ENCODE measurements around the gene MTAP. TPM values are rescaled to one million over a fixed set of nuclear protein-coding genes. Genes with fewer than 3 reads are reported as not detected.
A peak's percentile ranks its signal among the peaks of the same experiment; 100 is the strongest.

MTAP gene
- total RNA-seq, 2 experiments from 2014 or later, result 44.9 to 63.7 TPM

GRCh38 chr9:21871256-21871975, 69.0 kb downstream of the MTAP start:
- peaks cover 33% of the 10 kb centered on the region for H3K36me3 Mint-ChIP-seq
- H3K4me3 Mint-ChIP-seq, result no peak overlapping the region
- no peak overlapping the region for H3K27ac Mint-ChIP-seq
- H3K9me3 Mint-ChIP-seq (ENCODE audit: low read depth), result peaks cover 2% of the 10 kb centered on the region
- peaks cover under 1% of the 10 kb centered on the region for H3K4me1 Mint-ChIP-seq
- ATAC-seq (no peak), DNase-seq (no peak)
- no peaks in the 10 kb centered on the region for H3K27me3 Mint-ChIP-seq
- CTCF ChIA-PET, result no interaction called here

- Mint-ChIP-seq H3K9me3 (ENCODE audit: low read depth) (peaks cover 2% of the 10 kb centered on the region), H3K27ac (no peak overlapping the region), H3K4me1 (no peaks in the 10 kb centered on the region), H3K27me3 (no peaks in the 10 kb centered on the region), H3K4me3 (no peak overlapping the region), H3K36me3 (peaks cover 36% of the 10 kb centered on the region)
- DNase-seq, result no peak
- CTCF ChIA-PET, result no interaction called here
- no peak for ATAC-seq
These were observed 70.3 kb downstream of the MTAP start for GRCh38 chr9:21872696-21873095.

GRCh38 chr9:21873540-21874221, 71.2 kb downstream of the MTAP start:
- H3K9me3 Mint-ChIP-seq (ENCODE audit: low read depth), result peaks cover 2% of the 10 kb centered on the region
- H3K36me3 Mint-ChIP-seq, result peaks cover 42% of the 10 kb centered on the region
- no peak overlapping the region for H3K4me3 Mint-ChIP-seq
- DNase-seq (no peak), ATAC-seq (no peak)
- no peaks in the 10 kb centered on the region for H3K27me3 Mint-ChIP-seq
- CTCF ChIA-PET, result no interaction called here
- H3K27ac Mint-ChIP-seq, result no peak overlapping the region
- H3K4me1 Mint-ChIP-seq, result no peaks in the 10 kb centered on the region

GRCh38 chr9:21875893-21876292, 73.5 kb downstream of the MTAP start:
- CTCF ChIA-PET, result no interaction called here

GRCh38 chr9:21883642-21884041, 81.2 kb downstream of the MTAP start:
- CTCF ChIA-PET, result interaction anchor here (1.5 kb wide), 1 partner anchor 125 kb away, joined by 4 read pairs; no protein-coding TSS in a partner anchor
- H3K27ac Mint-ChIP-seq, result no peak overlapping the region
- peaks cover 40% of the 10 kb centered on the region for H3K36me3 Mint-ChIP-seq
- ATAC-seq (peak; percentile 69), DNase-seq (peak; percentile 58)
- peaks cover 6% of the 10 kb centered on the region for H3K9me3 Mint-ChIP-seq (ENCODE audit: low read depth)
- H3K4me1 Mint-ChIP-seq, result peaks cover 12% of the 10 kb centered on the region
- H3K4me3 Mint-ChIP-seq, result no peak overlapping the region
- no peaks in the 10 kb centered on the region for H3K27me3 Mint-ChIP-seq

More at GRCh38 chr9:21875893-21876292, 73.5 kb downstream of the MTAP start:
- DNase-seq, result no peak
- Mint-ChIP-seq H3K36me3 (peaks cover 59% of the 10 kb centered on the region), H3K27me3 (no peaks in the 10 kb centered on the region), H3K9me3 (ENCODE audit: low read depth) (peaks cover 4% of the 10 kb centered on the region), H3K4me1 (no peaks in the 10 kb centered on the region), H3K27ac (no peak overlapping the region), H3K4me3 (no peak overlapping the region)
- no peak for ATAC-seq

- H3K9me3 Mint-ChIP-seq (ENCODE audit: low read depth), result peaks cover 4% of the 10 kb centered on the region
- H3K27me3 Mint-ChIP-seq, result no peaks in the 10 kb centered on the region
- H3K36me3 Mint-ChIP-seq, result peaks cover 54% of the 10 kb centered on the region
- CTCF ChIA-PET, result no interaction called here
- H3K27ac Mint-ChIP-seq, result no peak overlapping the region
- no peaks in the 10 kb centered on the region for H3K4me1 Mint-ChIP-seq
- DNase-seq (no peak), ATAC-seq (no peak)
- no peak overlapping the region for H3K4me3 Mint-ChIP-seq
These were observed 87.2 kb downstream of the MTAP start for GRCh38 chr9:21889673-21890072.

GRCh38 chr9:21890696-21891095, 88.3 kb downstream of the MTAP start:
- peaks cover 4% of the 10 kb centered on the region for H3K9me3 Mint-ChIP-seq (ENCODE audit: low read depth)
- no peak overlapping the region for H3K27ac Mint-ChIP-seq
- H3K36me3 Mint-ChIP-seq, result peaks cover 50% of the 10 kb centered on the region
- CTCF ChIA-PET, result interaction anchor here (1.0 kb wide), 1 partner anchor 11 kb away, joined by 3 read pairs; no protein-coding TSS in a partner anchor
- DNase-seq, result no peak
- no peaks in the 10 kb centered on the region for H3K27me3 Mint-ChIP-seq
- ATAC-seq, result no peak
- H3K4me1 Mint-ChIP-seq, result no peaks in the 10 kb centered on the region
- no peak overlapping the region for H3K4me3 Mint-ChIP-seq

GRCh38 chr9:21901546-21901945, 99.1 kb downstream of the MTAP start:
- DNase-seq (no peak), ATAC-seq (no peak)
- Mint-ChIP-seq H3K27ac (no peak overlapping the region), H3K9me3 (ENCODE audit: low read depth) (peaks cover 7% of the 10 kb centered on the region), H3K4me1 (peaks cover 10% of the 10 kb centered on the region), H3K27me3 (no peaks in the 10 kb centered on the region), H3K4me3 (no peak overlapping the region), H3K36me3 (peaks cover 7% of the 10 kb centered on the region)
- CTCF ChIA-PET, result interaction anchor here (0.7 to 1.5 kb wide), 3 partner anchors 11 to 92 kb away, joined by 3 read pairs; partner anchors contain the start of genes CDKN2A and CDKN2B-AS1

GRCh38 chr9:21902136-21902535, 99.7 kb downstream of the MTAP start:
- Mint-ChIP-seq H3K27me3 (no peaks in the 10 kb centered on the region), H3K9me3 (ENCODE audit: low read depth) (peaks cover 7% of the 10 kb centered on the region), H3K27ac (no peak overlapping the region), H3K4me1 (peaks cover 10% of the 10 kb centered on the region), H3K36me3 (peaks cover 7% of the 10 kb centered on the region), H3K4me3 (no peak overlapping the region)
- DNase-seq (no peak), ATAC-seq (no peak)
- CTCF ChIA-PET, result interaction anchor here (0.7 to 1.5 kb wide), 2 partner anchors 11 to 92 kb away, joined by 3 read pairs; partner anchors contain the start of genes CDKN2A and CDKN2B-AS1

GRCh38 chr9:21903380-21903965, 101.0 kb downstream of the MTAP start:
- peaks cover 9% of the 10 kb centered on the region for H3K9me3 Mint-ChIP-seq (ENCODE audit: low read depth)
- no peak overlapping the region for H3K27ac Mint-ChIP-seq
- H3K4me3 Mint-ChIP-seq, result no peak overlapping the region
- no peak for ATAC-seq
- H3K4me1 Mint-ChIP-seq, result peaks cover 10% of the 10 kb centered on the region
- no peaks in the 10 kb centered on the region for H3K27me3 Mint-ChIP-seq
- CTCF ChIA-PET, result no interaction called here
- DNase-seq, result no peak
- peaks cover 7% of the 10 kb centered on the region for H3K36me3 Mint-ChIP-seq

GRCh38 chr9:21904371-21904770, 101.9 kb downstream of the MTAP start:
- Mint-ChIP-seq H3K36me3 (peaks cover 7% of the 10 kb centered on the region), H3K27ac (no peak overlapping the region), H3K9me3 (ENCODE audit: low read depth) (peaks cover 10% of the 10 kb centered on the region), H3K4me3 (no peak overlapping the region), H3K27me3 (no peaks in the 10 kb centered on the region), H3K4me1 (peaks cover 10% of the 10 kb centered on the region)
- CTCF ChIA-PET, result no interaction called here
- DNase-seq, result no peak
- ATAC-seq, result no peak

- Mint-ChIP-seq H3K27ac (no peak overlapping the region), H3K27me3 (no peaks in the 10 kb centered on the region), H3K36me3 (peaks cover 7% of the 10 kb centered on the region), H3K4me1 (peaks cover 10% of the 10 kb centered on the region), H3K9me3 (ENCODE audit: low read depth) (peaks cover 10% of the 10 kb centered on the region), H3K4me3 (no peak overlapping the region)
- CTCF ChIA-PET, result no interaction called here
- DNase-seq (no peak), ATAC-seq (no peak)
These were observed 102.3 kb downstream of the MTAP start for GRCh38 chr9:21904776-21905175.

- ATAC-seq, result no peak
- Mint-ChIP-seq H3K4me3 (no peak overlapping the region), H3K9me3 (ENCODE audit: low read depth) (peaks cover 15% of the 10 kb centered on the region), H3K36me3 (peaks cover 13% of the 10 kb centered on the region), H3K4me1 (peaks cover 8% of the 10 kb centered on the region), H3K27ac (no peak overlapping the region), H3K27me3 (no peaks in the 10 kb centered on the region)
- CTCF ChIA-PET, result no interaction called here
- no peak for DNase-seq
These were observed 103.8 kb downstream of the MTAP start for GRCh38 chr9:21906213-21906612.

GRCh38 chr9:21906881-21907280, 104.4 kb downstream of the MTAP start:
- H3K4me3 Mint-ChIP-seq, result no peak overlapping the region
- peaks cover 2% of the 10 kb centered on the region for H3K4me1 Mint-ChIP-seq
- H3K9me3 Mint-ChIP-seq (ENCODE audit: low read depth), result peaks cover 20% of the 10 kb centered on the region
- H3K27me3 Mint-ChIP-seq, result no peaks in the 10 kb centered on the region
- no peak for DNase-seq
- H3K27ac Mint-ChIP-seq, result no peak overlapping the region
- peaks cover 13% of the 10 kb centered on the region for H3K36me3 Mint-ChIP-seq
- CTCF ChIA-PET, result no interaction called here
- ATAC-seq, result no peak

Measured in activated CD8-positive, alpha-beta memory T cell treated with anti-CD3 and anti-CD28 coated beads, Interleukin-2, amount 10 ng/mL, durations not matched to agents 7 days and 5 days (primary cell).